PC-3 (cell line): ENCODE measurements around the gene PES1. TPM values are rescaled to one million over a fixed set of nuclear protein-coding genes. Genes with fewer than 3 reads are reported as not detected.
A peak's percentile ranks its signal among the peaks of the same experiment; 100 is the strongest.

Experiments
- ATAC-seq: fragments of 200-7000 bp; cut with Tn5 transposase; 2 replicates; pipeline ENCODE4 v1.9.1; 2020; ENCODE audit warnings: mild to moderate bottlenecking, moderate library complexity
- BruUV-seq: library from RNA; stranded (reverse); fragments of 400-500 nt; replicated peaks from 2 replicates; lab custom pipeline; 2021; lab: Mats Ljungman, UMichigan
- CTCF ChIA-PET: fragments of 300-600 bp; sonication (Branson Sonifier 250); formaldehyde crosslinking; loops from one replicate; lab custom pipeline; 2022; ENCODE audit warnings: antibody characterized with exemption; lab: Charles Lee
- POLR2A ChIA-PET: fragments of 300-600 bp; sonication (Branson Sonifier 250); formaldehyde crosslinking; loops from one replicate; lab custom pipeline; 2022; ENCODE audit warnings: antibody characterized with exemption; ENCODE audit not compliant: unreplicated experiment; lab: Charles Lee
- DNase-seq: peaks from one replicate; pipeline ENCODE4 v3.0.0-alpha.2; 2015
- H2AFZ ChIP-seq: fragments of 300-600 bp; sonication (generic); 2 replicates; pipeline ENCODE4 v1.6.0; 2016; ENCODE audit warnings: antibody characterized with exemption, low read length
- H3F3A ChIP-seq: fragments of 300-600 bp; sonication (generic); one replicate; pipeline ENCODE4 v1.6.0; 2017; ENCODE audit warnings: antibody characterized with exemption, low read length, control low read depth, mild to moderate bottlenecking; ENCODE audit not compliant: unreplicated experiment
- H3K27ac ChIP-seq: fragments of 300-600 bp; sonication (generic); 2 replicates; pipeline ENCODE4 v1.5.1; 2016; ENCODE audit warnings: mild to moderate bottlenecking, low read length
- H3K27me3 ChIP-seq: fragments of 300-600 bp; sonication (generic); 2 replicates; pipeline ENCODE4 v1.6.1; 2016; ENCODE audit warnings: low read length, mixed read lengths
- H3K36me3 ChIP-seq: fragments of 300-600 bp; sonication (generic); 2 replicates; pipeline ENCODE4 v1.6.1; 2016; ENCODE audit warnings: low read depth, mixed run types, low read length, mixed read lengths
- H3K4me1 ChIP-seq: fragments of 300-600 bp; sonication (generic); 2 replicates; pipeline ENCODE4 v1.5.1; 2016; ENCODE audit warnings: low read length; ENCODE audit not compliant: insufficient read depth
- H3K4me2 ChIP-seq: fragments of 300-600 bp; sonication (generic); 2 replicates; pipeline ENCODE4 v1.6.0; 2016; ENCODE audit warnings: low read length
- H3K4me3 ChIP-seq: fragments of 300-600 bp; sonication (generic); 2 replicates; pipeline ENCODE4 v1.5.1; 2016; ENCODE audit warnings: mild to moderate bottlenecking, low read length, mixed read lengths
- H3K79me2 ChIP-seq: fragments of 300-600 bp; sonication (generic); 2 replicates; pipeline ENCODE4 v1.6.1; 2017; ENCODE audit warnings: low read length, mixed read lengths
- H3K9ac ChIP-seq: fragments of 300-600 bp; sonication (generic); 2 replicates; pipeline ENCODE4 v1.6.0; 2016; ENCODE audit warnings: mild to moderate bottlenecking, low read length
- H3K9me2 ChIP-seq: fragments of 300-600 bp; sonication (generic); replicated peaks from 2 replicates; pipeline ENCODE4 v1.6.1; 2016; ENCODE audit warnings: mixed run types, low read length, mixed read lengths
- H3K9me3 ChIP-seq: fragments of 300-600 bp; sonication (generic); 2 replicates; pipeline ENCODE4 v1.6.1; 2016; ENCODE audit warnings: low read length, mixed read lengths
- H4K20me1 ChIP-seq: fragments of 300-600 bp; sonication (generic); 2 replicates; pipeline ENCODE4 v1.6.1; 2016; ENCODE audit warnings: low read length, mixed read lengths
- EZH2 ChIP-seq: fragments of 300-600 bp; sonication (generic); IDR thresholded peaks from one replicate; pipeline ENCODE4 v1.6.1; 2017; ENCODE audit warnings: antibody characterized with exemption, mild to moderate bottlenecking, low read length; ENCODE audit not compliant: unreplicated experiment
- EZH2phosphoT487 ChIP-seq: fragments of 300-600 bp; sonication (generic); IDR thresholded peaks from 2 replicates; pipeline ENCODE4 v1.6.1; 2018; ENCODE audit warnings: mild to moderate bottlenecking, antibody characterized with exemption, low read length, borderline replicate concordance
- intact Hi-C: fragments of 100-400 bp; cut with micrococcal nuclease; formaldehyde crosslinking; loops from 2 replicates; pipeline ENCODE4 v1.9.0; 2023
- total RNA-seq: library from RNA; depleted of rRNA; stranded (reverse); fragments of >200 nt; gene quantifications from 2 replicates; pipeline ENCODE4 v1.2.3, GENCODE V29; 2014
- TF ChIP-seq, protein P1 (sequence below): fragments of 300-600 bp; sonication (generic); conservative IDR thresholded peaks from 2 replicates; pipeline ENCODE4 v1.5.1; 2017; ENCODE audit warnings: antibody characterized with exemption, low read depth, mild to moderate bottlenecking, low read length

Gene PES1
- total RNA-seq, 1 experiment from 2014 or later = 105 TPM

- Histone ChIP-seq H3K9me2 (no peaks in the 10 kb centered on the region), H3K27ac (no peak overlapping the region), H3K9ac (no peak overlapping the region), H3K4me1 (peaks cover 14% of the 10 kb centered on the region), H3K4me2 (no peak overlapping the region), H3K79me2 (no peaks in the 10 kb centered on the region), H4K20me1 (no peaks in the 10 kb centered on the region), H3K36me3 (no peaks in the 10 kb centered on the region), H3K4me3 (no peak overlapping the region), H2AFZ (no peak overlapping the region), H3K27me3 (no peaks in the 10 kb centered on the region), H3F3A (no peaks in the 10 kb centered on the region), H3K9me3 (no peaks in the 10 kb centered on the region)
- no peak for TF ChIP-seq EZH2
- TF ChIP-seq, protein P1, sequence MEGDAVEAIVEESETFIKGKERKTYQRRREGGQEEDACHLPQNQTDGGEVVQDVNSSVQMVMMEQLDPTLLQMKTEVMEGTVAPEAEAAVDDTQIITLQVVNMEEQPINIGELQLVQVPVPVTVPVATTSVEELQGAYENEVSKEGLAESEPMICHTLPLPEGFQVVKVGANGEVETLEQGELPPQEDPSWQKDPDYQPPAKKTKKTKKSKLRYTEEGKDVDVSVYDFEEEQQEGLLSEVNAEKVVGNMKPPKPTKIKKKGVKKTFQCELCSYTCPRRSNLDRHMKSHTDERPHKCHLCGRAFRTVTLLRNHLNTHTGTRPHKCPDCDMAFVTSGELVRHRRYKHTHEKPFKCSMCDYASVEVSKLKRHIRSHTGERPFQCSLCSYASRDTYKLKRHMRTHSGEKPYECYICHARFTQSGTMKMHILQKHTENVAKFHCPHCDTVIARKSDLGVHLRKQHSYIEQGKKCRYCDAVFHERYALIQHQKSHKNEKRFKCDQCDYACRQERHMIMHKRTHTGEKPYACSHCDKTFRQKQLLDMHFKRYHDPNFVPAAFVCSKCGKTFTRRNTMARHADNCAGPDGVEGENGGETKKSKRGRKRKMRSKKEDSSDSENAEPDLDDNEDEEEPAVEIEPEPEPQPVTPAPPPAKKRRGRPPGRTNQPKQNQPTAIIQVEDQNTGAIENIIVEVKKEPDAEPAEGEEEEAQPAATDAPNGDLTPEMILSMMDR = peak; percentile 50
- BruUV-seq = no TSS peak
- POLR2A ChIA-PET = no interaction called here
- intact Hi-C loops = loop anchor here (10.0 kb wide), 1 partner anchor 157 kb away; no protein-coding TSS in a partner anchor
- peak; percentile 32; the same call in 1 of the 2 replicates for ATAC-seq
- CTCF ChIA-PET = interaction anchor here (0.6 to 0.7 kb wide), 2 partner anchors 10 to 40 kb away, joined by 3 to 4 read pairs; no protein-coding TSS in a partner anchor
- peak; percentile 45 for DNase-seq
Measured at GRCh38 chr22:30602049-30602448, 10.3 kb upstream of the PES1 start.

- no peaks in the 10 kb centered on the region for H3K9me2 ChIP-seq
- H3K4me2 ChIP-seq = no peak overlapping the region
- no peaks in the 10 kb centered on the region for H3K79me2 ChIP-seq
- H3F3A ChIP-seq = no peaks in the 10 kb centered on the region
- no peak overlapping the region for H3K27ac ChIP-seq
- no TSS peak for BruUV-seq
- H3K36me3 ChIP-seq = no peaks in the 10 kb centered on the region
- H4K20me1 ChIP-seq = no peaks in the 10 kb centered on the region
- no peak overlapping the region for H2AFZ ChIP-seq
- ChIA-PET POLR2A (no interaction called here), CTCF (interaction anchor here (0.7 kb wide), 1 partner anchor 9 kb away, joined by 4 read pairs; no protein-coding TSS in a partner anchor)
- ATAC-seq = no peak
- TF ChIP-seq EZH2phosphoT487 (no peak), EZH2 (no peak)
- TF ChIP-seq, protein P1 = no peak
- H3K9me3 ChIP-seq = no peaks in the 10 kb centered on the region
- peaks cover 10% of the 10 kb centered on the region for H3K4me1 ChIP-seq
- H3K4me3 ChIP-seq = no peak overlapping the region
- no peaks in the 10 kb centered on the region for H3K27me3 ChIP-seq
- H3K9ac ChIP-seq = no peak overlapping the region
- intact Hi-C loops = loop anchor here (10.0 kb wide), 1 partner anchor 157 kb away; no protein-coding TSS in a partner anchor
- no peak for DNase-seq
Measured at GRCh38 chr22:30601464-30601863, 9.8 kb upstream of the PES1 start.

DNA sequence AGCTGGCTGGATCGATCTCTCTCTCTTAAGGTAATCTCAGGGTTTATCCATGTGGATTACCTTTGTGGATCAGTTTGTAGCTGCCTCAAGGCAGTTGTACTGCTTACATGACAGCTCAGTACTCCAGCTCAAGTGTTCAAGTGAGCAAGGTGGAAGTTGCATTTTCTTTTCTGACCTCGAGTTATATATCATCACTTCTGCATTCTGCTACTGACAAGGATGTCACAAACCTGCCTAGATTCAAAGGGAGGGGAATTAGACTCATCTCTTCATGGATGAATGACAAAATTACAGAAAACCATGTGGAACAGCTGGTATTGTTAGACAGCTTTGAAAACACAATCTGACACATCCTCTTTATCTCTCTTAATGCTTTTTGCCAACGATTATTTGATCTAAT lies 9.2 kb upstream of the PES1 start:
- POLR2A ChIA-PET = no interaction called here
- DNase-seq (no peak), ATAC-seq (no peak)
- H3K36me3 ChIP-seq = no peaks in the 10 kb centered on the region
- no peaks in the 10 kb centered on the region for H3K9me3 ChIP-seq
- no peak overlapping the region for H3K9ac ChIP-seq
- no peaks in the 10 kb centered on the region for H3K9me2 ChIP-seq
- no peaks in the 10 kb centered on the region for H4K20me1 ChIP-seq
- H3K79me2 ChIP-seq = no peaks in the 10 kb centered on the region
- CTCF ChIA-PET = interaction anchor here (0.6 to 0.7 kb wide), 2 partner anchors 137 to 273 kb away, joined by 3 to 4 read pairs; no protein-coding TSS in a partner anchor
- peaks cover 5% of the 10 kb centered on the region for H3K4me1 ChIP-seq
- no peak for TF ChIP-seq EZH2
- TF ChIP-seq, protein P1 = no peak
- TF ChIP-seq EZH2phosphoT487 = no peak
- no peaks in the 10 kb centered on the region for H3K27me3 ChIP-seq
- no peak overlapping the region for H3K27ac ChIP-seq
- H3K4me2 ChIP-seq = no peak overlapping the region
- no peaks in the 10 kb centered on the region for H3F3A ChIP-seq
- no peak overlapping the region for H2AFZ ChIP-seq
- BruUV-seq = no TSS peak
- H3K4me3 ChIP-seq = no peak overlapping the region
- intact Hi-C loops = loop anchor here (10.0 kb wide), 1 partner anchor 156 kb away; no protein-coding TSS in a partner anchor
